Naive thymus-derived CD4-positive, alpha-beta T cell (primary cell): ENCODE measurements around the gene ITLN1. TPM values are rescaled to one million over a fixed set of nuclear protein-coding genes. Genes with fewer than 3 reads are reported as not detected.

ENCODE experiments used
- ATAC-seq: fragments of 150-1000 bp; cut with Tn5 transposase; 2 replicates; pipeline ENCODE4 v1.10.0; 2021; ENCODE audit warnings: mild to moderate bottlenecking, moderate library complexity
- CTCF ChIA-PET: fragments of 350-600 bp; sonication (Branson Sonifier 250); formaldehyde crosslinking; loops from one replicate; lab custom pipeline; 2021; ENCODE audit warnings: antibody characterized with exemption; lab: Charles Lee
- POLR2A ChIA-PET: fragments of 350-600 bp; sonication (Branson Sonifier 250); formaldehyde crosslinking; loops from one replicate; lab custom pipeline; 2021; ENCODE audit warnings: antibody characterized with exemption, inconsistent platforms; lab: Charles Lee
- DNase-seq, 9 donors: peaks; one replicate each; pipeline versions ENCODE4 v3.0.0 to v3.0.0-alpha.2; 2020 to 2022; ENCODE audit warnings: mixed read lengths in 1 of 9
- H3K27ac ChIP-seq: one replicate; pipeline ENCODE4 v1.7.0; 2013; ENCODE audit warnings: mild to moderate bottlenecking, low read depth, low read length, moderate library complexity
- H3K27me3 ChIP-seq, 2 donors: one replicate each; pipeline ENCODE4 v1.7.0; 2013; ENCODE audit warnings: low read length in 2 of 2, mild to moderate bottlenecking in 2 of 2, moderate library complexity in 2 of 2; ENCODE audit not compliant: control insufficient read depth in 2 of 2, insufficient read depth in 2 of 2
- H3K36me3 ChIP-seq, 3 experiments: 1 replicate in 2 of 3; 2 replicates in 1 of 3; pipeline ENCODE4 v1.7.0; 2013; ENCODE audit warnings: low read length in 3 of 3, mild to moderate bottlenecking in 3 of 3, moderate library complexity in 1 of 3; ENCODE audit not compliant: insufficient read depth in 3 of 3, control insufficient read depth in 2 of 3
- H3K4me1 ChIP-seq, 2 donors: one replicate each; pipeline ENCODE4 v1.7.0; 2013; ENCODE audit warnings: low read length in 2 of 2, mild to moderate bottlenecking in 2 of 2, moderate library complexity in 1 of 2; ENCODE audit not compliant: control insufficient read depth in 2 of 2, insufficient read depth in 2 of 2
- H3K4me3 ChIP-seq: 2 replicates; pipeline ENCODE4 v1.7.0; 2013; ENCODE audit warnings: mild to moderate bottlenecking, low read length
- H3K9me3 ChIP-seq, 3 experiments: 1 replicate in 2 of 3; 2 replicates in 1 of 3; pipeline ENCODE4 v1.7.0; 2013; ENCODE audit warnings: low read length in 3 of 3; ENCODE audit not compliant: control insufficient read depth in 2 of 3
- H3K27ac Mint-ChIP-seq, 9 donors: one replicate each; pipeline ENCODE4 v1.8.0; 2020 to 2022; ENCODE audit warnings: mixed read lengths in 9 of 9, mild to moderate bottlenecking in 8 of 9, moderate library complexity in 5 of 9, inconsistent platforms in 2 of 9
- H3K27me3 Mint-ChIP-seq, 5 donors: one replicate each; pipeline ENCODE4 v1.8.0; 2021 to 2022; ENCODE audit warnings: mixed read lengths in 5 of 5, mild to moderate bottlenecking in 1 of 5
- H3K36me3 Mint-ChIP-seq, 5 donors: one replicate each; pipeline ENCODE4 v1.8.0; 2020 to 2022; ENCODE audit warnings: mixed read lengths in 5 of 5, mild to moderate bottlenecking in 3 of 5, inconsistent platforms in 1 of 5
- H3K4me1 Mint-ChIP-seq, 7 donors: one replicate each; pipeline ENCODE4 v1.8.0; 2020 to 2022; ENCODE audit warnings: mixed read lengths in 7 of 7, mild to moderate bottlenecking in 3 of 7, inconsistent platforms in 1 of 7
- H3K4me3 Mint-ChIP-seq, 10 donors: one replicate each; pipeline ENCODE4 v1.8.0; 2020 to 2022; ENCODE audit warnings: mild to moderate bottlenecking in 10 of 10, mixed read lengths in 10 of 10, moderate library complexity in 6 of 10, inconsistent platforms in 2 of 10
- H3K9me3 Mint-ChIP-seq, 11 donors: one replicate each; pipeline ENCODE4 v1.8.0; 2020 to 2022; ENCODE audit warnings: mixed read lengths in 11 of 11, mild to moderate bottlenecking in 4 of 11, inconsistent platforms in 1 of 11, moderate library complexity in 1 of 11
- intact Hi-C, 2 donors: fragments of 100-400 bp; cut with micrococcal nuclease; formaldehyde crosslinking; loops; one replicate each; pipeline ENCODE4 v1.15.1; 2023
- polyA plus RNA-seq, 2 donors: library from polyadenylated mRNA; unstranded; fragments of 300-500 nt; fragmentation: Illumina TruSeq; gene quantifications; one replicate each; pipeline ENCODE4 v1.2.3, GENCODE V29; 2021
- total RNA-seq, 6 experiments: library from RNA in 5 of 6; stranded (reverse) in 5 of 6; gene quantifications; 1 replicate in 5 of 6; 2 replicates in 1 of 6; pipeline ENCODE4 v1.2.3 and lab custom pipeline; 2021 to 2026

ITLN1 gene
- total and polyA plus RNA-seq, 7 experiments from 2014 or later, result 0.88 TPM; not detected in 6

DNA sequence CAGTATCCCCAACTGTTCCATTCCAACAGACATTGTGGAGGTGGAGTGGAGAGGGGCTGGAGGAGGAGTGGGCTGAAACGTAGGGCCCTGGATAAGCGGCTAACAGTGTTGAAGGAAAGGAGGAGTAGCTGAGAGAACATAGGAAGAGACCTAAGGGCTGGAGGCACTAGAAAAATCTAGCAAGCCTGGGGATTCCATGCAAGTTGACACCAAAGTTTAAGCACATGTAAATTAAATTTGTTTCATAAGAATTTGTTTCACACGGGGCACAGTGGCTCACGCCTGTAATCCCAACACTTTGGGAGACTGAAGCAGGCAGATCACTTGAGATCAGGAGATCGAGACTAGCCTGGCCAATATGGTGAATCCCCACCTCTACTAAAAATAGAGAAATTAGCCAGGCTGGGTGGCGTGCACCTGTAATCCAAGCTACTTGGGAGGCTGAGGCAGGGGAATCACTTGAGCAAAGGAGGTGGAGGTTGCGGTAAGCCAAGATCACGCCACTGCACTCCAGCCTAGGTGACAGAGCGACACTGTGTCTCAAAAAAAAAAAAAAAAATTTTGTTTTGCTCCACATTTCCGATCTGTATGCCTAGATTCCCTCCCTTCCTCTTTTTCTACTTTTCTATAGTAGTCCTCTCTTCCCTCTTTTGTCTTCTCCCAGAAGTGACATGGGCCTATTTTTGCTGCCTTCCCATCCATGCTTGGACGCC is 21.8 kb downstream of the ITLN1 start:
- peaks cover 0 to 1% (median 0%) of the 10 kb centered on the region in 11 donors for H3K9me3 Mint-ChIP-seq
- peak overlapping the region in 2 of 9 donors; percentile 44 to 52 for H3K27ac Mint-ChIP-seq
- DNase-seq (no peak), ATAC-seq (no peak)
- POLR2A ChIA-PET, result no interaction called here
- peak overlapping the region in 2 of 10 donors; percentile 67 to 77 for H3K4me3 Mint-ChIP-seq
- H3K4me1 ChIP-seq, result peaks cover 0 to 10% of the 10 kb centered on the region in 2 donors
- H3K4me1 Mint-ChIP-seq, result peaks cover 11 to 43% (median 31%) of the 10 kb centered on the region in 7 donors
- H3K36me3 ChIP-seq, result no peaks in the 10 kb centered on the region
- H3K4me3 ChIP-seq, result peak overlapping the region; percentile 51
- no peaks in the 10 kb centered on the region for H3K9me3 ChIP-seq
- no peaks in the 10 kb centered on the region for H3K27me3 ChIP-seq
- H3K27ac ChIP-seq, result no peak overlapping the region
- CTCF ChIA-PET, result no interaction called here
- H3K27me3 Mint-ChIP-seq, result peaks cover 0 to 13% (median 0%) of the 10 kb centered on the region in 5 donors
- intact Hi-C loops, result no loop called here
- peaks cover 0 to 4% (median 0%) of the 10 kb centered on the region in 5 donors for H3K36me3 Mint-ChIP-seq

DNA sequence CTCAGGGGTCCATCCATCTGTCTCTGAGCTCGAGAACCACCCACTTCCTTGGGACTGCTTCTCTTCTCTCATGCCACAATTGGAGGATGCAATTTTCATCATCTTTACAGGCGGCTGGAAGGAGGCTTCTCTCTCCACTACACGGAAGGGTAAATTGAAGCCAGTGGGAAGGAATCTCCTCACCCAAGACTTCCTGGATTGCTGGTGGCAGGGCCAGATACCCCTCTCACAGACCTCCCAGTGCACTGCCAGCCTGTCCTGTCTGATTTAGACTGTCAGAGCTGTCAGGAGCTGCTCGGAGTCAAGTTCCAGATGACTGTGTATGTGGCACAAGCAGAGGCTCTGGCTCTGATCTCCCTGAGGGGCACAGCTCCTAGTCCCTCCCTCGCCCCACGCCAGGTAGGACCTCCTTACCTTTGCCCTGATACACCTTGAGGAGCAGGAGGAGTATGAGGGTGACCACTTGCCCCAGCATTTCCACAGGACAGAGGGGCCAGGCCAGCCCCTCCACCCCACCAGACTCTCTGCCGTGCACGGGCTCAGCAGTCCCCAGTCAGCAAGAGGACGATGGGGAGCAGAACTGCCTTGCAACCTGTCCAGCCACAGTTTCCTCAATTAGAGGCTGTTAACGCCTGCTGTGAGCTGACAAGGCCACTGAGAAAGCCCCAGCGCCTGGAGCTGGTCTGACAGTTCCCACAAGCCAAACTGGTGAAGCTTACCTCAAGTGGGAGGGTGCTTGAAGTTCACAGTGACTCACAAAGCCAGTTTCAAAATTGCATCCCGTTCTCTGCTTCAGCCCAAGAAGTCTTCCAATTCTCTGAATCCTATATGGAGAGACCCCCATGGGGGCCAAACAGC is 22.5 kb downstream of the ITLN1 start, which contains the start of gene CD244:
Gene CD244 (minus strand): TSS at position 685 of the 858 bp plus-strand sequence. CDS start 210 bp downstream, at position 475.
- DNase-seq (peak in 2 of 9 donors; percentile 21 to 56), ATAC-seq (peak; percentile 90)
- Mint-ChIP-seq H3K36me3 (peaks cover 0 to 4% (median 0%) of the 10 kb centered on the region in 5 donors), H3K27me3 (peaks cover 0 to 7% (median 0%) of the 10 kb centered on the region in 5 donors), H3K27ac (peak within 1 kb of the TSS in 4 of 9 donors; percentile 26 to 52 (median 45)), H3K4me3 (peak within 1 kb of the TSS in 6 of 10 donors; percentile 9 to 77 (median 14)), H3K9me3 (peaks cover 0 to 2% (median 0%) of the 10 kb centered on the region in 11 donors), H3K4me1 (peaks cover 5 to 38% (median 26%) of the 10 kb centered on the region in 7 donors)
- no peaks in the 10 kb centered on the region for H3K36me3 ChIP-seq
- intact Hi-C loops, result no loop called here
- POLR2A ChIA-PET, result interaction anchor here (1.1 kb wide), 2 partner anchors 12 to 89 kb away, joined by 3 to 4 read pairs; no protein-coding TSS in a partner anchor
- peak within 1 kb of the TSS; percentile 51 for H3K4me3 ChIP-seq
- no peaks in the 10 kb centered on the region for H3K9me3 ChIP-seq
- no peak within 1 kb of the TSS for H3K27ac ChIP-seq
- peaks cover 0 to 10% of the 10 kb centered on the region in 2 donors for H3K4me1 ChIP-seq
- no peaks in the 10 kb centered on the region for H3K27me3 ChIP-seq
- CTCF ChIA-PET, result no interaction called here

DNA sequence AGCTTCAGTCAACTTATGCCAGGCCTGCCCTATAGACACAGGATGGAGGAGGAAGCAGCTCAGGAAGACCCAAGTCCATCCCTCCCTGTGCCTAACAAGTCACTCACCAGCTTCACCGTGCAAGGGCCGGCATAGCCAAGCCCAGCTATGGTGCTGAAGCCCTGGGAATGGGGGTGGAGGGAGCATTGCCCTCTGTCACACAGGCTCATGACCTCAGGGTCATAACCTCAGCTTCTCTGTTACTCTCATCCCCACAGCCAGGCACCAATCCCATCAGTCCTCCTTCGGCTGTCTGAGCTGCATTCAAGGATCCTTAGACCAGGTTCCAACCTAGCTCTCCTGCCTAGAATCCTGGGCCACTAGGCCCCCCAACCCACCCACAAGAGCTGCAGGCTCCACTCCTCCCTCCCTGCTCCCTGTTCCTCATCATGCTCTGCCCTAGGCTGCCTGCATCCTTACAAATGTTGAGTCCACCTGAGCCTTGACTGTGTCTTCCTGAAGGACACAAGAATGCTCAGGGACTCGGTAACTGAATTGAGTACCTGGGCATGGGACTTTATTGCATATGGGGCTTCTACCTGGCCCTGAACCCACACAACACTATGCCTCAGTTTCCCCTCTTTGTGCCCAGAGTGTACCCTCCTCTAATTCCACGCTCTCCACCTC is 24.0 kb downstream of the ITLN1 start:
- Histone ChIP-seq H3K27me3 (no peaks in the 10 kb centered on the region), H3K27ac (no peak overlapping the region), H3K36me3 (no peaks in the 10 kb centered on the region), H3K4me1 (peaks cover under 1 to 19% of the 10 kb centered on the region in 2 donors), H3K4me3 (peak overlapping the region; percentile 25), H3K9me3 (no peaks in the 10 kb centered on the region)
- Mint-ChIP-seq H3K4me3 (peak overlapping the region in 2 of 10 donors; percentile 9 to 77), H3K9me3 (peaks cover 0 to 2% (median 0%) of the 10 kb centered on the region in 11 donors), H3K36me3 (peaks cover 0 to 4% (median 0%) of the 10 kb centered on the region in 5 donors), H3K4me1 (peaks cover 5 to 38% (median 26%) of the 10 kb centered on the region in 7 donors), H3K27me3 (peaks cover 0 to 7% (median 0%) of the 10 kb centered on the region in 5 donors), H3K27ac (peak overlapping the region in 1 of 9 donors; percentile 24)
- intact Hi-C loops, result no loop called here
- DNase-seq (no peak), ATAC-seq (no peak)
- CTCF ChIA-PET, result interaction anchor here (0.8 to 1.6 kb wide), 3 partner anchors 17 to 21 kb away, joined by 3 to 6 read pairs (median 3); no protein-coding TSS in a partner anchor
- POLR2A ChIA-PET, result interaction anchor here (0.6 to 0.7 kb wide), 2 partner anchors 443 to 471 kb away, joined by 3 to 7 read pairs; no protein-coding TSS in a partner anchor

DNA sequence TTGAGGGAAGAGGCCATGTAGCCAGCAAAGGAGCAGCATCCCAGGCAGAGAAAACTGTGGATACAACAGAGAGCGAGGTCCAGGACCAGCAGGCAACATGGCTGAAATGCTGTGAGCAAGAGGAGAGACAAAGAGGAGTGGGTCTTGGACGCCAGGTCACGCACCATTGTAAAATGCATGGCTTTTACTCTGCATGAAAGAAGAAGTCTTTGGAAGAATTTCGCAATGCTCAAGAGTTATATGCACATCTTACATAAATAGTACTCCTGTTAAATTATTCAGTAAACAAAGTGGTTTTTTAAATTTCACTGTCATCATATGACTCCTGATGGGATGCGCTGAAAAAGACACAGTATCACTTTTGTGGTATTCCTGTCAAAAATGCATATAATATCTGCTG is 25.8 kb downstream of the ITLN1 start:
- H3K36me3 Mint-ChIP-seq, result peaks cover 0 to 4% (median 0%) of the 10 kb centered on the region in 5 donors
- Histone ChIP-seq H3K4me3 (no peak overlapping the region), H3K27ac (no peak overlapping the region), H3K27me3 (no peaks in the 10 kb centered on the region), H3K9me3 (no peaks in the 10 kb centered on the region), H3K36me3 (no peaks in the 10 kb centered on the region), H3K4me1 (peaks cover 12 to 33% of the 10 kb centered on the region in 2 donors)
- H3K27me3 Mint-ChIP-seq, result peaks cover 0 to 7% (median 0%) of the 10 kb centered on the region in 5 donors
- H3K27ac Mint-ChIP-seq, result peak overlapping the region in 1 of 9 donors; percentile 37
- ATAC-seq (no peak), DNase-seq (no peak)
- intact Hi-C loops, result no loop called here
- POLR2A ChIA-PET, result no interaction called here
- H3K4me3 Mint-ChIP-seq, result no peak overlapping the region
- peaks cover 5 to 35% (median 24%) of the 10 kb centered on the region in 7 donors for H3K4me1 Mint-ChIP-seq
- H3K9me3 Mint-ChIP-seq, result peaks cover 0 to 2% (median 0%) of the 10 kb centered on the region in 11 donors
- CTCF ChIA-PET, result interaction anchor here (1.0 kb wide), 1 partner anchor 91 kb away, joined by 3 read pairs; no protein-coding TSS in a partner anchor

DNA sequence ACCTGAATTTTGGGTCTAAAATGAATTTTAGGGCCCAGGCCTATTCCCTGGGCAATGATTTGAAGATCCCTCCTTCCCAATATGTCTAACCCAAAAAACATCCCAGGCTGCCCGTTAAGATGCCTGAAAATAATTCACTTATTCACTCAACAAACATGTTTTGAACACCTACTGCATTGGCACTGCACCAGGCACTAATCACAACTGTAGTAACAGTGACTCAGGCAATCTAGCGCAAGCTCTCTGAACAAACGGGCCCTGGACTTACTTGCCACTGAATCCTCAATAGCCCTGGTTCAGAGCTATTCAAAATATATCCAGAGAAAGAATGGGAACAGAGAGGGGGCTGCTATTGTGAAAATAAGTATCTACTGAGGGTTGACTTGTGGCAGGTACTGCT is 26.5 kb downstream of the ITLN1 start:
- peaks cover 0 to 7% (median 0%) of the 10 kb centered on the region in 5 donors for H3K27me3 Mint-ChIP-seq
- H3K27ac Mint-ChIP-seq, result peak overlapping the region in 2 of 9 donors; percentile 8 to 37
- H3K36me3 Mint-ChIP-seq, result peaks cover 0 to 4% (median 0%) of the 10 kb centered on the region in 5 donors
- H3K4me1 Mint-ChIP-seq, result peaks cover 8 to 35% (median 22%) of the 10 kb centered on the region in 7 donors
- H3K4me3 Mint-ChIP-seq, result peak overlapping the region in 1 of 10 donors; percentile 53
- ChIA-PET POLR2A (no interaction called here), CTCF (interaction anchor here (1.1 to 1.4 kb wide), 2 partner anchors 21 kb away, joined by 4 read pairs; no protein-coding TSS in a partner anchor)
- ATAC-seq, result no peak
- no peak for DNase-seq
- peaks cover 0 to 3% (median 0%) of the 10 kb centered on the region in 11 donors for H3K9me3 Mint-ChIP-seq
- Histone ChIP-seq H3K36me3 (no peaks in the 10 kb centered on the region), H3K27me3 (no peaks in the 10 kb centered on the region), H3K27ac (no peak overlapping the region), H3K9me3 (no peaks in the 10 kb centered on the region), H3K4me3 (no peak overlapping the region), H3K4me1 (peaks cover 12 to 33% of the 10 kb centered on the region in 2 donors)
- intact Hi-C loops, result no loop called here
